SU-DHL-6 (cell line): ENCODE measurements around the gene TM9SF4.

Experiments
- H2AFZ ChIP-seq: fragments of 200-600 bp; sonication (generic); 2 replicates; pipeline ENCODE4 v1.6.1; 2014; ENCODE audit warnings: low read depth, mild to moderate bottlenecking, moderate library complexity, mixed read lengths, antibody characterized with exemption, low read length; ENCODE audit not compliant: severe bottlenecking
- H3F3A ChIP-seq: fragments of 200-600 bp; shearing (Covaris generic); 2 replicates; pipeline ENCODE4 v1.6.0; 2016; ENCODE audit warnings: antibody characterized with exemption, mild to moderate bottlenecking; ENCODE audit not compliant: insufficient read depth
- H3K27ac ChIP-seq: fragments of 200-600 bp; sonication (generic); 2 replicates; pipeline ENCODE4 v1.5.1; 2016; ENCODE audit warnings: low read depth, mild to moderate bottlenecking, low read length, moderate library complexity, mixed read lengths
- H3K27me3 ChIP-seq: fragments of 200-600 bp; sonication (generic), shearing (Covaris generic); 2 replicates; pipeline ENCODE4 v1.6.0; 2014; ENCODE audit warnings: mild to moderate bottlenecking, low read length
- H3K36me3 ChIP-seq: fragments of 200-600 bp; sonication (generic); 2 replicates; pipeline ENCODE4 v1.6.1; 2014; ENCODE audit warnings: mild to moderate bottlenecking, low read length, mixed read lengths
- H3K4me2 ChIP-seq: fragments of 300-600, 200-600 bp; shearing (Covaris generic), sonication (generic); 2 replicates; pipeline ENCODE4 v1.6.0; 2014; ENCODE audit warnings: low read length, low read depth, mild to moderate bottlenecking; ENCODE audit not compliant: poor library complexity, severe bottlenecking
- H3K4me3 ChIP-seq: fragments of 200-600 bp; sonication (generic); 2 replicates; pipeline ENCODE4 v1.5.1; 2014; ENCODE audit warnings: antibody characterized with exemption, low read length, mild to moderate bottlenecking, mixed read lengths; ENCODE audit not compliant: insufficient read depth, poor library complexity, severe bottlenecking
- H3K79me2 ChIP-seq: fragments of 200-600 bp; sonication (generic); 2 replicates; pipeline ENCODE4 v1.6.1; 2014; ENCODE audit warnings: mild to moderate bottlenecking, low read length, moderate library complexity; ENCODE audit not compliant: insufficient read depth
- H3K9ac ChIP-seq: fragments of 200-600 bp; sonication (generic); 2 replicates; pipeline ENCODE4 v1.7.0; 2014; ENCODE audit warnings: mild to moderate bottlenecking, low read length
- H3K9me2 ChIP-seq: fragments of 200-600 bp; sonication (generic); replicated peaks from 2 replicates; pipeline ENCODE4 v1.6.1; 2014; ENCODE audit warnings: low read length; ENCODE audit not compliant: insufficient read depth
- H3K9me3 ChIP-seq: fragments of 200-600 bp; sonication (generic); 2 replicates; pipeline ENCODE4 v1.6.1; 2014; ENCODE audit warnings: low read length, mixed read lengths; ENCODE audit not compliant: insufficient read depth
- H4K20me1 ChIP-seq: fragments of 200-600 bp; sonication (generic); 2 replicates; pipeline ENCODE4 v1.6.1; 2014; ENCODE audit warnings: low read depth, mild to moderate bottlenecking, antibody characterized with exemption, low read length, moderate library complexity, mixed read lengths
- CTCF ChIP-seq: fragments of 200-600 bp; sonication (generic); IDR thresholded peaks from one replicate; pipeline ENCODE4 v1.5.1; 2017; ENCODE audit warnings: antibody characterized with exemption, mild to moderate bottlenecking, low read length, moderate library complexity; ENCODE audit not compliant: insufficient read depth, poor library complexity, severe bottlenecking
- EZH2phosphoT487 ChIP-seq: fragments of 200-600 bp; sonication (generic), shearing (Covaris generic); conservative IDR thresholded peaks from 2 replicates; pipeline ENCODE4 v1.6.1; 2018; ENCODE audit warnings: mild to moderate bottlenecking, antibody characterized with exemption, low read length, moderate library complexity, mixed read lengths

Gene TM9SF4

GRCh38 chr20:32109392-32110172 is at the start of gene TM9SF4:
Gene TM9SF4 (plus strand): TSS chr20:32109714. CDS start chr20:32109741, 27 bp downstream.
- peak within 1 kb of the TSS; percentile 88 for H2AFZ ChIP-seq

GRCh38 chr20:32062776-32063170 is 46.7 kb upstream of the TM9SF4 start:
- Histone ChIP-seq H3K9me2 (no peaks in the 10 kb centered on the region), H3K9ac (peak overlapping the region; percentile 30; the same call in 1 of the 2 replicates), H3K9me3 (no peaks in the 10 kb centered on the region), H3K36me3 (0 out of 2 replicates have a peak, but pooled peaks cover 3% of the 10 kb centered on the region), H2AFZ (no peak overlapping the region), H3F3A (peaks cover 37% of the 10 kb centered on the region), H3K4me2 (peak overlapping the region; percentile 27), H3K4me3 (no peak overlapping the region), H3K27ac (peak overlapping the region; percentile 59), H4K20me1 (no peaks in the 10 kb centered on the region), H3K79me2 (peaks cover 28% of the 10 kb centered on the region), H3K27me3 (no peaks in the 10 kb centered on the region)
- TF ChIP-seq CTCF (no peak), EZH2phosphoT487 (no peak)

More at GRCh38 chr20:32109392-32110172, at the start of gene TM9SF4:
- no peaks in the 10 kb centered on the region for H3K27me3 ChIP-seq
- TF ChIP-seq CTCF (no peak), EZH2phosphoT487 (no peak)
- no peaks in the 10 kb centered on the region for H3K9me2 ChIP-seq
- peak within 1 kb of the TSS; percentile 84 for H3K9ac ChIP-seq
- H3K9me3 ChIP-seq, result no peaks in the 10 kb centered on the region
- peak within 1 kb of the TSS; percentile 88 for H3K4me2 ChIP-seq
- H3K27ac ChIP-seq, result peak within 1 kb of the TSS; percentile 86
- H3F3A ChIP-seq, result 0 out of 2 replicates have a peak, but pooled peaks cover 5% of the 10 kb centered on the region
- H4K20me1 ChIP-seq, result no peaks in the 10 kb centered on the region
- peak within 1 kb of the TSS; percentile 81 for H3K4me3 ChIP-seq
- H3K36me3 ChIP-seq, result peaks cover 2% of the 10 kb centered on the region; the same call in 1 of the 2 replicates
- peaks cover 48% of the 10 kb centered on the region for H3K79me2 ChIP-seq

- Histone ChIP-seq H3K9me2 (no peaks in the 10 kb centered on the region), H3K27ac (peak overlapping the region; percentile 59), H3F3A (peaks cover 41% of the 10 kb centered on the region), H3K4me3 (no peak overlapping the region), H3K9me3 (no peaks in the 10 kb centered on the region), H4K20me1 (no peaks in the 10 kb centered on the region), H3K9ac (no peak overlapping the region), H3K36me3 (0 out of 2 replicates have a peak, but pooled peaks cover 3% of the 10 kb centered on the region), H3K4me2 (no peak overlapping the region), H3K27me3 (no peaks in the 10 kb centered on the region), H3K79me2 (peaks cover 27% of the 10 kb centered on the region), H2AFZ (no peak overlapping the region)
- TF ChIP-seq CTCF (no peak), EZH2phosphoT487 (no peak)
These were observed 45.8 kb upstream of the TM9SF4 start for GRCh38 chr20:32063695-32064094.
